ENCODE results near the gene SORL1-AS1.
A peak's percentile ranks its signal among the peaks of the same experiment; 100 is the strongest.

The SORL1-AS1 gene

DNA sequence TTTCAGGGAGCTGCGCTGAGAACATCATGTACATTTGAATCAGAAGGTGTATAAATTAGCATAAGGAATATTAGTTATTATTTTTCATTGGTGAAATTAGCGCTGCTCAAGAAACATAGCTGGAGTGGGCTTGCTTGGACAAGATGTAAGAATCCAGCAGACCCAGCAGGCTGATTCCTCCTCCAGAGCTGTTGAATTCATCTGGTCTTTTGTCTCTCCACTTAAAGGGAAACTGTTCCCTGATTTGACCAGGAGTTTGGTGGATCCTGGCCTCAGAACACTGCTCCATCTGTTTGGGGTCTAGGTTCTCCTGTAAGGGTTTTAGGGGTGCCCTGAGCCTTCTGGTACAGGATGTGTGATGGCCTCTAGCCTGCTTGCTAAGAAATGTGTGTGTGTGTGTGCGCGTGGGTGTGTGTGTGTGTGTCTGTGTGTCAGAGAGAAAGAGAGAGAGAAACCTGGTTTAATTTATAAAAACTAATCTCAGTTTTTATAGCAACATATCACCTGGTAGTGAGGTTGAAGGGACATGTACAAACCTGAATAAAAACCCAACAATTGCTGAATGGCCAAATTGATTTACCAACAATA is 9.0 kb downstream of the SORL1-AS1 start:
- no peak overlapping the region for H2BK12ac ChIP-seq (ENCODE audit: insufficient read length, low read depth, low read length)
- no peaks in the 10 kb centered on the region for H3K36me3 Mint-ChIP-seq (ENCODE audit: insufficient read depth in 1 of 3, low read depth in 3 of 3)
- H3K79me2 ChIP-seq (ENCODE audit: insufficient read depth, low read length), result no peaks in the 10 kb centered on the region
- H3K27ac Mint-ChIP-seq, result peak overlapping the region; percentile 6 to 89 (median 34); a peak in 4 of 7 replicates
- no peak overlapping the region for H2AFZ ChIP-seq (ENCODE audit: low read length)
- H3K27me3 ChIP-seq (ENCODE audit: insufficient read depth, low read length), result no peaks in the 10 kb centered on the region
- no peak overlapping the region for H3K23ac ChIP-seq (ENCODE audit: insufficient read length, low read depth, low read length)
- H3K14ac ChIP-seq (ENCODE audit: insufficient read depth, low read length), result no peak overlapping the region
- no peak overlapping the region for H4K5ac ChIP-seq (ENCODE audit: insufficient read length, low read depth, low read length)
- no peak for DNase-seq
- H3K9ac ChIP-seq (ENCODE audit: extremely low read depth, insufficient read length, low read length), result no peak overlapping the region
- H2BK5ac ChIP-seq (ENCODE audit: insufficient read length, low read length), result no peak overlapping the region
- no peak overlapping the region for H3K27ac ChIP-seq (ENCODE audit: insufficient read length, low read depth, low read length)
- H3K9me3 Mint-ChIP-seq, result no peaks in the 10 kb centered on the region
- H4K20me1 ChIP-seq (ENCODE audit: control insufficient read depth, insufficient read depth, insufficient read length), result no peaks in the 10 kb centered on the region
- H2AK5ac ChIP-seq (ENCODE audit: insufficient read length, low read length), result no peak overlapping the region
- no peak overlapping the region for H3K4me3 Mint-ChIP-seq
- no peaks in the 10 kb centered on the region for H3K23me2 ChIP-seq (ENCODE audit: insufficient read length, low read depth, low read length, poor library complexity, severe bottlenecking)
- no peaks in the 10 kb centered on the region for H3K79me1 ChIP-seq (ENCODE audit: insufficient read depth, low read depth, low read length, poor library complexity, severe bottlenecking)
- no peak overlapping the region for H3T11ph ChIP-seq (ENCODE audit: low read length)
- no peak overlapping the region for H3K56ac ChIP-seq (ENCODE audit: insufficient read length, low read depth, low read length)
- TF ChIP-seq, protein P1, sequence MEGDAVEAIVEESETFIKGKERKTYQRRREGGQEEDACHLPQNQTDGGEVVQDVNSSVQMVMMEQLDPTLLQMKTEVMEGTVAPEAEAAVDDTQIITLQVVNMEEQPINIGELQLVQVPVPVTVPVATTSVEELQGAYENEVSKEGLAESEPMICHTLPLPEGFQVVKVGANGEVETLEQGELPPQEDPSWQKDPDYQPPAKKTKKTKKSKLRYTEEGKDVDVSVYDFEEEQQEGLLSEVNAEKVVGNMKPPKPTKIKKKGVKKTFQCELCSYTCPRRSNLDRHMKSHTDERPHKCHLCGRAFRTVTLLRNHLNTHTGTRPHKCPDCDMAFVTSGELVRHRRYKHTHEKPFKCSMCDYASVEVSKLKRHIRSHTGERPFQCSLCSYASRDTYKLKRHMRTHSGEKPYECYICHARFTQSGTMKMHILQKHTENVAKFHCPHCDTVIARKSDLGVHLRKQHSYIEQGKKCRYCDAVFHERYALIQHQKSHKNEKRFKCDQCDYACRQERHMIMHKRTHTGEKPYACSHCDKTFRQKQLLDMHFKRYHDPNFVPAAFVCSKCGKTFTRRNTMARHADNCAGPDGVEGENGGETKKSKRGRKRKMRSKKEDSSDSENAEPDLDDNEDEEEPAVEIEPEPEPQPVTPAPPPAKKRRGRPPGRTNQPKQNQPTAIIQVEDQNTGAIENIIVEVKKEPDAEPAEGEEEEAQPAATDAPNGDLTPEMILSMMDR (conservative IDR thresholded peaks at IDR 0.05), result no peak
- no peaks in the 10 kb centered on the region for H3K27me3 Mint-ChIP-seq (ENCODE audit: low read depth)
- H2BK120ac ChIP-seq (ENCODE audit: low read depth, low read length, poor library complexity, severe bottlenecking), result no peak overlapping the region
- WGBS (ENCODE audit: extremely low coverage, insufficient read length, low lambda C conversion rate), result no CpG with 5 or more reads among the region's 4 CpGs
- H4K8ac ChIP-seq (replicated peaks; ENCODE audit: insufficient read length, low read depth, low read length), result no peak overlapping the region
- peaks cover 2% of the 10 kb centered on the region; the same call in 1 of the 2 replicates for H3K4me1 ChIP-seq (ENCODE audit: insufficient read depth, low read length)
- H2BK20ac ChIP-seq (ENCODE audit: low read depth, low read length, poor library complexity, severe bottlenecking), result no peak overlapping the region
- H4K91ac ChIP-seq (ENCODE audit: insufficient read length, low read depth, low read length), result no peak overlapping the region
- H2BK15ac ChIP-seq (ENCODE audit: low read depth, low read length), result no peak overlapping the region
- H3K4me2 ChIP-seq (ENCODE audit: insufficient read depth, insufficient read length, low read length), result no peak overlapping the region
- no peaks in the 10 kb centered on the region for H3K9me3 ChIP-seq (ENCODE audit: control insufficient read depth, low read depth, low read length)
- peaks cover 36 to 46% of the 10 kb centered on the region in 2 experiments for H3K4me1 Mint-ChIP-seq
- H3K18ac ChIP-seq (ENCODE audit: insufficient read length, low read depth, low read length), result no peak overlapping the region
- no peak overlapping the region for H3K4ac ChIP-seq (ENCODE audit: low read depth, low read length)
